ENCODE results near the gene FBLN1. TPM values are rescaled to one million over a fixed set of nuclear protein-coding genes. Genes with fewer than 3 reads are reported as not detected.
"Not testable (repeated sequence)": the region's sequence is repeated elsewhere in the genome, so short reads cannot be mapped to it uniquely, and the experiment has no call there.

Gene FBLN1
- total RNA-seq, 2 donors from 2014 or later = 0.32 to 0.65 TPM

GRCh38 chr22:45534339-45535192, 31.9 kb downstream of the FBLN1 start:
- Mint-ChIP-seq H3K36me3 (ENCODE audit: low read depth) (no peaks in the 10 kb centered on the region), H3K27ac (no peak overlapping the region), H3K27me3 (peaks cover 2% of the 10 kb centered on the region)

GRCh38 chr22:45535290-45535689, 32.6 kb downstream of the FBLN1 start:
- H3K4me1 Mint-ChIP-seq = no peaks in the 10 kb centered on the region
- no peak overlapping the region for H3K27ac Mint-ChIP-seq

More at GRCh38 chr22:45534339-45535192, 31.9 kb downstream of the FBLN1 start:
- Mint-ChIP-seq H3K9me3 (no peaks in the 10 kb centered on the region), H3K4me1 (no peaks in the 10 kb centered on the region), H3K4me3 (no peak overlapping the region)
- no peak for ATAC-seq (replicated peaks)

GRCh38 chr22:45535835-45536234, 33.2 kb downstream of the FBLN1 start:
- not testable (repeated sequence) for H3K9me3 Mint-ChIP-seq; H3K4me3 Mint-ChIP-seq; ATAC-seq (replicated peaks); H3K4me1 Mint-ChIP-seq; H3K36me3 Mint-ChIP-seq (ENCODE audit: low read depth); H3K27me3 Mint-ChIP-seq; H3K27ac Mint-ChIP-seq

More at GRCh38 chr22:45535290-45535689, 32.6 kb downstream of the FBLN1 start:
- Mint-ChIP-seq H3K4me3 (no peak overlapping the region), H3K27me3 (peaks cover 4% of the 10 kb centered on the region), H3K9me3 (no peaks in the 10 kb centered on the region), H3K36me3 (ENCODE audit: low read depth) (no peaks in the 10 kb centered on the region)
- ATAC-seq (replicated peaks) = no peak

- no peaks in the 10 kb centered on the region for H3K4me1 Mint-ChIP-seq
- peaks cover 20% of the 10 kb centered on the region for H3K27me3 Mint-ChIP-seq
- H3K36me3 Mint-ChIP-seq (ENCODE audit: low read depth) = no peaks in the 10 kb centered on the region
- H3K27ac Mint-ChIP-seq = no peak overlapping the region
- no peak for ATAC-seq (replicated peaks)
- H3K4me3 Mint-ChIP-seq = no peak overlapping the region
- no peaks in the 10 kb centered on the region for H3K9me3 Mint-ChIP-seq
These were observed 35.1 kb downstream of the FBLN1 start for GRCh38 chr22:45537734-45538181.

GRCh38 chr22:45538281-45538680, 35.6 kb downstream of the FBLN1 start:
- no peak for ATAC-seq (replicated peaks)
- Mint-ChIP-seq H3K27me3 (peaks cover 20% of the 10 kb centered on the region), H3K36me3 (ENCODE audit: low read depth) (no peaks in the 10 kb centered on the region), H3K27ac (no peak overlapping the region), H3K4me1 (no peaks in the 10 kb centered on the region), H3K4me3 (no peak overlapping the region), H3K9me3 (no peaks in the 10 kb centered on the region)

GRCh38 chr22:45540122-45540521, 37.4 kb downstream of the FBLN1 start:
- no peak overlapping the region for H3K27ac Mint-ChIP-seq
- no peaks in the 10 kb centered on the region for H3K36me3 Mint-ChIP-seq (ENCODE audit: low read depth)
- no peaks in the 10 kb centered on the region for H3K4me1 Mint-ChIP-seq
- no peaks in the 10 kb centered on the region for H3K9me3 Mint-ChIP-seq
- peaks cover 20% of the 10 kb centered on the region for H3K27me3 Mint-ChIP-seq
- no peak overlapping the region for H3K4me3 Mint-ChIP-seq
- no peak for ATAC-seq (replicated peaks)

- Mint-ChIP-seq H3K9me3 (no peaks in the 10 kb centered on the region), H3K4me3 (no peak overlapping the region), H3K36me3 (ENCODE audit: low read depth) (no peaks in the 10 kb centered on the region), H3K4me1 (no peaks in the 10 kb centered on the region), H3K27me3 (peaks cover 20% of the 10 kb centered on the region), H3K27ac (no peak overlapping the region)
- no peak for ATAC-seq (replicated peaks)
These were observed 38.8 kb downstream of the FBLN1 start for GRCh38 chr22:45541382-45541979.

- Mint-ChIP-seq H3K9me3 (no peaks in the 10 kb centered on the region), H3K4me1 (no peaks in the 10 kb centered on the region), H3K4me3 (no peak overlapping the region), H3K27me3 (peaks cover 20% of the 10 kb centered on the region), H3K36me3 (ENCODE audit: low read depth) (no peaks in the 10 kb centered on the region), H3K27ac (no peak overlapping the region)
- no peak for ATAC-seq (replicated peaks)
These were observed 39.4 kb downstream of the FBLN1 start for GRCh38 chr22:45542001-45542520.

GRCh38 chr22:45542736-45543135, 40.1 kb downstream of the FBLN1 start:
- H3K4me3 Mint-ChIP-seq; H3K36me3 Mint-ChIP-seq (ENCODE audit: low read depth); ATAC-seq (replicated peaks); H3K27ac Mint-ChIP-seq; H3K9me3 Mint-ChIP-seq; H3K4me1 Mint-ChIP-seq: not testable (repeated sequence)
- H3K27me3 Mint-ChIP-seq = peaks cover 20% of the 10 kb centered on the region

GRCh38 chr22:45543243-45543642, 40.6 kb downstream of the FBLN1 start:
- ATAC-seq (replicated peaks) = no peak
- H3K27me3 Mint-ChIP-seq = peaks cover 20% of the 10 kb centered on the region
- no peaks in the 10 kb centered on the region for H3K4me1 Mint-ChIP-seq
- no peaks in the 10 kb centered on the region for H3K9me3 Mint-ChIP-seq
- H3K27ac Mint-ChIP-seq = no peak overlapping the region
- no peaks in the 10 kb centered on the region for H3K36me3 Mint-ChIP-seq (ENCODE audit: low read depth)
- no peak overlapping the region for H3K4me3 Mint-ChIP-seq

GRCh38 chr22:45544588-45545170, 42.0 kb downstream of the FBLN1 start:
- Mint-ChIP-seq H3K4me1 (no peaks in the 10 kb centered on the region), H3K4me3 (no peak overlapping the region), H3K36me3 (ENCODE audit: low read depth) (no peaks in the 10 kb centered on the region), H3K9me3 (no peaks in the 10 kb centered on the region), H3K27me3 (peaks cover 17% of the 10 kb centered on the region), H3K27ac (no peak overlapping the region)
- ATAC-seq (replicated peaks) = no peak

- H3K4me3 Mint-ChIP-seq = no peak overlapping the region
These were observed 43.8 kb downstream of the FBLN1 start for GRCh38 chr22:45546333-45547015.

GRCh38 chr22:45547016-45547345, 44.3 kb downstream of the FBLN1 start:
- Mint-ChIP-seq H3K27ac (no peak overlapping the region), H3K36me3 (ENCODE audit: low read depth) (no peaks in the 10 kb centered on the region)
- ATAC-seq (replicated peaks) = no peak

More at GRCh38 chr22:45546333-45547015, 43.8 kb downstream of the FBLN1 start:
- Mint-ChIP-seq H3K27ac (no peak overlapping the region), H3K9me3 (no peaks in the 10 kb centered on the region), H3K36me3 (ENCODE audit: low read depth) (no peaks in the 10 kb centered on the region), H3K27me3 (peaks cover 7% of the 10 kb centered on the region), H3K4me1 (no peaks in the 10 kb centered on the region)
- ATAC-seq (replicated peaks) = no peak

GRCh38 chr22:45547731-45548130, 45.0 kb downstream of the FBLN1 start:
- no peaks in the 10 kb centered on the region for H3K36me3 Mint-ChIP-seq (ENCODE audit: low read depth)
- H3K27ac Mint-ChIP-seq = no peak overlapping the region
- H3K4me3 Mint-ChIP-seq = no peak overlapping the region
- ATAC-seq (replicated peaks) = no peak
- no peaks in the 10 kb centered on the region for H3K4me1 Mint-ChIP-seq
- H3K9me3 Mint-ChIP-seq = no peaks in the 10 kb centered on the region
- H3K27me3 Mint-ChIP-seq = no peaks in the 10 kb centered on the region

More at GRCh38 chr22:45547016-45547345, 44.3 kb downstream of the FBLN1 start:
- Mint-ChIP-seq H3K4me3 (no peak overlapping the region), H3K4me1 (no peaks in the 10 kb centered on the region), H3K27me3 (peaks cover 1% of the 10 kb centered on the region), H3K9me3 (no peaks in the 10 kb centered on the region)

Measured in activated T-helper 17 cell treated with anti-CD3 and anti-CD28 coated beads, Interleukin-2, amount 50 U/mL, for 72 hours (primary cell).